Erythroblast (primary cell): ENCODE measurements around the gene FNIP2.

Experiments
- GATA1 ChIP-seq: IDR thresholded peaks from 2 replicates; pipeline ENCODE4 v1.6.1; 2011; ENCODE audit warnings: low read depth, mild to moderate bottlenecking, control low read depth, low read length, moderate library complexity
- POLR2A ChIP-seq: IDR thresholded peaks from 2 replicates; pipeline ENCODE4 v1.6.1; 2011; ENCODE audit warnings: mild to moderate bottlenecking, low read length

DNA sequence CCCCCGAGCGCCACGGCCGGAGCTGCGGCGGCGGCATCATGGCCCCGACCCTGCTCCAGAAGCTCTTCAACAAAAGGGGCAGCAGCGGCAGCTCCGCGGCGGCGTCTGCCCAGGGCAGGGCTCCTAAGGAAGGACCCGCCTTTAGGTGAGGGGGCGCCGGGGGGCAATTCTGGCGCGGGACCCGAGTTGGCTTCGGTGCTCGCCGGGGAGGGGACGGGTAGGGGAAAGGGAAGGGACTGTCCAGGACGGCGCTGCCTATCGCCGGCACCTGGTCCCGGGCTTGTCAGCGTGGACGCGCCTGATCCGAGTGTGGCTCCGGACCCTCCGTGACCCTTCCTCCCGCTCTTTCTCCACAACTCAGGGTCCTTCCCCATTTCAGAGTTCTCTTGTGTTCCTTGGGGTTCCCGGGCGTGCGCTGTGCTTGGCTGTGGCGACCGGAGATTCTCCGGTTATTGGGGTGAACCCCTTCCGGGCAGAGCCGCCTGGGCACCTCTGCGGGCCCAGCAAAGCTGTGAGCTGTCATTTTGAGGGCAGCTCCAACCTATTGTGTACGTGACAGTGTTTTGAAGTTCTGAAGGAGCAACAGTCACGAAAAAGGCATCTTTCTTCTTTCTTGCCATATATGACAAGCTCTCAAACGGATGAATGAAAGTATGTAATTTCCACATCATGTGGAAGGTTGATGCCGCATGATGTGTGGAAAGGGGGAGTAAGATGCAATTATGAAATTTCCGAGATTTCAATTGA, 522 bp downstream of the FNIP2 start:
- TF ChIP-seq POLR2A: no peak
- TF ChIP-seq GATA1: no peak
